KMS-11 (cell line): ENCODE measurements around the gene CROT.

Experiments used
- H2AFZ ChIP-seq: fragments of 200-600 bp; sonication (generic); 2 replicates; pipeline ENCODE4 v1.6.1; 2016; ENCODE audit warnings: antibody characterized with exemption, mixed run types, low read depth
- H3K27ac ChIP-seq: fragments of 200-600 bp; sonication (generic); 2 replicates; pipeline ENCODE4 v1.6.1; 2016; ENCODE audit warnings: mild to moderate bottlenecking, mixed run types
- H3K27me3 ChIP-seq: fragments of 200-600 bp; sonication (generic); 2 replicates; pipeline ENCODE4 v1.6.1; 2017; ENCODE audit warnings: mild to moderate bottlenecking, low read depth, mixed run types, moderate library complexity; ENCODE audit not compliant: insufficient read depth
- H3K36me3 ChIP-seq: fragments of 200-600 bp; sonication (generic); 2 replicates; pipeline ENCODE4 v1.6.1; 2017; ENCODE audit warnings: mild to moderate bottlenecking, mixed run types; ENCODE audit not compliant: insufficient read depth
- H3K4me1 ChIP-seq: fragments of 200-600 bp; sonication (generic); 2 replicates; pipeline ENCODE4 v1.6.1; 2016; ENCODE audit warnings: mild to moderate bottlenecking, low read depth, mixed run types; ENCODE audit not compliant: poor library complexity, severe bottlenecking
- H3K4me2 ChIP-seq: fragments of 200-600 bp; sonication (generic); 2 replicates; pipeline ENCODE4 v1.7.0; 2016; ENCODE audit warnings: mild to moderate bottlenecking, mixed run types
- H3K4me3 ChIP-seq: fragments of 200-600 bp; sonication (generic); IDR thresholded peaks from 2 replicates; pipeline ENCODE4 v1.6.1; 2017; ENCODE audit warnings: low read depth, low read length, mixed read lengths; ENCODE audit not compliant: insufficient read depth
- H3K79me2 ChIP-seq: fragments of 200-600 bp; sonication (generic); 2 replicates; pipeline ENCODE4 v1.6.1; 2016; ENCODE audit warnings: low read depth, mixed run types; ENCODE audit not compliant: insufficient read depth
- H3K9ac ChIP-seq: fragments of 200-600 bp; sonication (generic); 2 replicates; pipeline ENCODE4 v1.6.1; 2016; ENCODE audit warnings: mild to moderate bottlenecking, mixed run types
- H4K20me1 ChIP-seq: fragments of 200-600 bp; sonication (generic); 2 replicates; pipeline ENCODE4 v1.6.1; 2016; ENCODE audit warnings: mild to moderate bottlenecking, mixed run types; ENCODE audit not compliant: insufficient read depth
- CTCF ChIP-seq: fragments of 200-600 bp; sonication (generic); conservative IDR thresholded peaks from 2 replicates; pipeline ENCODE4 v1.6.1; 2017; ENCODE audit warnings: low read depth, mild to moderate bottlenecking, antibody characterized with exemption, low read length, moderate library complexity, mixed read lengths

Gene CROT

GRCh38 chr7:87424075-87424474, 78.6 kb downstream of the CROT start:
- Histone ChIP-seq H2AFZ (no peak overlapping the region), H3K27me3 (no peaks in the 10 kb centered on the region), H3K36me3 (no peaks in the 10 kb centered on the region), H3K79me2 (no peaks in the 10 kb centered on the region), H3K4me3 (no peak overlapping the region), H3K9ac (no peak overlapping the region), H3K27ac (no peak overlapping the region), H3K4me2 (no peak overlapping the region), H3K4me1 (no peaks in the 10 kb centered on the region), H4K20me1 (no peaks in the 10 kb centered on the region)
- no peak for TF ChIP-seq CTCF

GRCh38 chr7:87426160-87426559, 80.7 kb downstream of the CROT start:
- Histone ChIP-seq H3K4me3 (no peak overlapping the region), H3K4me2 (no peak overlapping the region), H3K79me2 (no peaks in the 10 kb centered on the region), H3K9ac (no peak overlapping the region), H3K4me1 (no peaks in the 10 kb centered on the region), H3K27me3 (no peaks in the 10 kb centered on the region), H3K36me3 (no peaks in the 10 kb centered on the region), H3K27ac (no peak overlapping the region), H2AFZ (no peak overlapping the region), H4K20me1 (no peaks in the 10 kb centered on the region)
- no peak for TF ChIP-seq CTCF

GRCh38 chr7:87427288-87427687, 81.8 kb downstream of the CROT start:
- no peak overlapping the region for H3K4me3 ChIP-seq
- H3K36me3 ChIP-seq = no peaks in the 10 kb centered on the region
- TF ChIP-seq CTCF = no peak
- H3K27ac ChIP-seq = no peak overlapping the region
- no peak overlapping the region for H3K4me2 ChIP-seq
- H4K20me1 ChIP-seq = no peaks in the 10 kb centered on the region
- H3K79me2 ChIP-seq = no peaks in the 10 kb centered on the region
- no peak overlapping the region for H2AFZ ChIP-seq
- H3K27me3 ChIP-seq = no peaks in the 10 kb centered on the region
- no peaks in the 10 kb centered on the region for H3K4me1 ChIP-seq
- H3K9ac ChIP-seq = no peak overlapping the region

- TF ChIP-seq CTCF = no peak
- Histone ChIP-seq H3K4me2 (no peak overlapping the region), H3K36me3 (no peaks in the 10 kb centered on the region), H3K27me3 (no peaks in the 10 kb centered on the region), H3K4me3 (no peak overlapping the region), H3K9ac (no peak overlapping the region), H3K79me2 (no peaks in the 10 kb centered on the region), H3K27ac (no peak overlapping the region), H3K4me1 (peaks cover 14% of the 10 kb centered on the region), H4K20me1 (no peaks in the 10 kb centered on the region), H2AFZ (no peak overlapping the region)
Measured at GRCh38 chr7:87432536-87432935, 87.1 kb downstream of the CROT start.

- H3K4me2 ChIP-seq = no peak overlapping the region
- no peak overlapping the region for H3K4me3 ChIP-seq
- H3K4me1 ChIP-seq = peaks cover 14% of the 10 kb centered on the region
- H3K36me3 ChIP-seq = no peaks in the 10 kb centered on the region
- H4K20me1 ChIP-seq = no peaks in the 10 kb centered on the region
- H3K9ac ChIP-seq = no peak overlapping the region
- no peak overlapping the region for H3K27ac ChIP-seq
- no peaks in the 10 kb centered on the region for H3K27me3 ChIP-seq
- H2AFZ ChIP-seq = no peak overlapping the region
- TF ChIP-seq CTCF = no peak
- no peaks in the 10 kb centered on the region for H3K79me2 ChIP-seq
Measured at GRCh38 chr7:87435546-87435945, 90.1 kb downstream of the CROT start.
